Transverse colon (tissue), 4 donors: Measurements from ENCODE around the gene REC8.

ENCODE experiments used
- CTCF ChIP-seq, 5 experiments: fragments of 200-600 bp in 3 of 5; fragments of 450-650 bp in 2 of 5; sonication (generic) in 3 of 5; IDR thresholded peaks; 1 replicate in 2 of 5; 2 replicates in 3 of 5; pipeline ENCODE4 v1.5.1; 2016 to 2017; ENCODE audit warnings: antibody characterized with exemption in 5 of 5, inconsistent platforms in 3 of 5, mild to moderate bottlenecking in 2 of 5, moderate library complexity in 1 of 5
- POLR2A ChIP-seq: fragments of 450-650 bp; IDR thresholded peaks from one replicate; pipeline ENCODE4 v1.6.1; 2016; ENCODE audit warnings: antibody characterized with exemption, mild to moderate bottlenecking, moderate library complexity
- POLR2AphosphoS5 ChIP-seq, 3 donors: sonication (generic); formaldehyde crosslinking; IDR thresholded peaks; one replicate each; pipeline ENCODE4 v1.6.1; 2016; ENCODE audit warnings: antibody characterized with exemption in 3 of 3

GRCh38 chr14:24189059-24189375 is 17.1 kb downstream of the REC8 start:
- TF ChIP-seq CTCF (IDR thresholded peaks at IDR 0.05) (no peak), POLR2AphosphoS5 (IDR thresholded peaks at IDR 0.05) (no peak), POLR2A (no peak)
